K562 (cell line): ENCODE measurements around the gene CDKN1C. TPM values are rescaled to one million over a fixed set of nuclear protein-coding genes. Genes with fewer than 3 reads are reported as not detected.

Source experiments
- CREB1 ChIP-seq, 2 experiments: sonication (generic) in 1 of 2; formaldehyde crosslinking in 1 of 2; IDR thresholded peaks; 2 replicates each; pipeline versions ENCODE4 v1.6.1 to v1.8.0; 2012 to 2022; ENCODE audit warnings: inconsistent platforms in 1 of 2, mild to moderate bottlenecking in 1 of 2, missing genetic modification reagents in 1 of 2, moderate library complexity in 1 of 2
- FOXP1 ChIP-seq: sonication (generic); formaldehyde crosslinking; IDR thresholded peaks from 2 replicates; pipeline ENCODE4 v1.8.0; 2022; ENCODE audit warnings: mild to moderate bottlenecking, missing genetic modification reagents
- KDM5B ChIP-seq: fragments of 200-600 bp; sonication (generic); IDR thresholded peaks from 2 replicates; pipeline ENCODE4 v1.6.1; 2012; ENCODE audit warnings: low read depth, mild to moderate bottlenecking, moderate library complexity, low read length, control low read depth, inconsistent platforms; ENCODE audit not compliant: insufficient replicate concordance
- MXI1 ChIP-seq: IDR thresholded peaks from 2 replicates; pipeline ENCODE4 v1.6.1; 2011; ENCODE audit warnings: low read depth, mild to moderate bottlenecking, improper control_type of control experiment, low read length
- NKRF ChIP-seq: fragments of 450-650 bp; IDR thresholded peaks from 2 replicates; pipeline ENCODE4 v1.6.1; 2016; ENCODE audit warnings: borderline replicate concordance
- PKNOX1 ChIP-seq: fragments of 450-650 bp; IDR thresholded peaks from 2 replicates; pipeline ENCODE4 v1.6.1; 2016
- RREB1 ChIP-seq: fragments of 250-450 bp; sonication (Bioruptor Pico); IDR thresholded peaks from 2 replicates; pipeline ENCODE4 v1.4.0; 2020
- THAP12 ChIP-seq: fragments of 250-450 bp; sonication (Bioruptor Pico); IDR thresholded peaks from 2 replicates; pipeline ENCODE4 v1.9.0; 2021; ENCODE audit warnings: mild to moderate bottlenecking, inconsistent platforms
- USF1 ChIP-seq: sonication (generic); formaldehyde crosslinking; IDR thresholded peaks from 2 replicates; pipeline ENCODE4 v1.9.0; 2022; ENCODE audit warnings: mild to moderate bottlenecking, missing genetic modification reagents
- ZBTB2 ChIP-seq: fragments of 450-650 bp; IDR thresholded peaks from 2 replicates; pipeline ENCODE4 v1.6.1; 2016; ENCODE audit warnings: antibody characterized with exemption
- ZNF431 ChIP-seq: sonication (generic); formaldehyde crosslinking; IDR thresholded peaks from 2 replicates; pipeline ENCODE4 v1.8.0; 2022; ENCODE audit warnings: mild to moderate bottlenecking, missing genetic modification reagents
- polyA plus RNA-seq, 8 experiments: library from polyadenylated mRNA; depleted of rRNA in 4 of 8; stranded (reverse) in 5 of 8; unstranded in 3 of 8; fragments of >200 nt; fragmentation: Nextera tagmentation in 2 of 8; fragmentation: Illumina TruSeq in 1 of 8; extraction: Ambion mirVana in 2 of 8; extraction: Trizol in 1 of 8; gene quantifications; 2 replicates each; pipeline versions ENCODE4 v1.2.1 to v1.2.3, GENCODE V29; 2011 to 2014; ENCODE audit warnings: inconsistent platforms in 1 of 8, missing spikeins in 1 of 8
- total RNA-seq, 7 experiments: library from RNA; depleted of rRNA in 6 of 7; stranded (reverse); fragments of >200 nt in 6 of 7; fragmentation: Illumina TruSeq in 2 of 7; extraction: Trizol in 2 of 7; gene quantifications; 2 replicates each; pipeline versions ENCODE4 v1.2.1 to v1.2.3, GENCODE V29; 2011 to 2021; ENCODE audit warnings: low replicate concordance in 1 of 7

The CDKN1C gene
- total and polyA plus RNA-seq, 9 of the 15 experiments (the other 6 are each of a cell fraction or from before 2014, with no cell fraction given) = 2.8 to 21.1 (median 9.3) TPM

- no peak; the same call in 1 of the 2 replicates for TF ChIP-seq PKNOX1
- no peak for TF ChIP-seq ZNF431 (CRISPR knock-in tag)
- TF ChIP-seq KDM5B = peak; percentile 99
- TF ChIP-seq FOXP1 (CRISPR knock-in tag) = peak; percentile 74
- peak; percentile 5 for TF ChIP-seq CREB1 (IDR thresholded peaks at IDR 0.05)
- peak; percentile 44 for TF ChIP-seq CREB1 (CRISPR knock-in tag; IDR thresholded peaks at IDR 0.05)
- peak; percentile 50; the same call in 1 of the 2 replicates for TF ChIP-seq THAP12 (CRISPR knock-in tag)
- TF ChIP-seq MXI1 = no peak
- TF ChIP-seq USF1 (CRISPR knock-in tag) = peak; percentile 21
- no peak for TF ChIP-seq RREB1 (CRISPR knock-in tag)
- peak; percentile 74 for TF ChIP-seq NKRF
- TF ChIP-seq ZBTB2 = peak; percentile 64; the same call in 1 of the 2 replicates
These were observed 43.3 kb upstream of the CDKN1C start, which contains the start of gene PHLDA2 (continued) for GRCh38 chr11:2928605-2929530.
